HepG2 (cell line): ENCODE results near the gene PDE3A. TPM values are rescaled to one million over a fixed set of nuclear protein-coding genes. Genes with fewer than 3 reads are reported as not detected.

Experiments used
- KLF13 ChIP-seq: sonication (generic); formaldehyde crosslinking; IDR thresholded peaks from 2 replicates; pipeline ENCODE4 v1.4.0; 2020; ENCODE audit warnings: mild to moderate bottlenecking, missing genetic modification reagents
- ZNF143 ChIP-seq: sonication (generic); formaldehyde crosslinking; IDR thresholded peaks from 2 replicates; pipeline ENCODE4 v1.4.0; 2020; ENCODE audit warnings: missing genetic modification reagents
- polyA plus RNA-seq, 8 experiments: library from polyadenylated mRNA; depleted of rRNA in 3 of 8; stranded (reverse) in 7 of 8; unstranded in 1 of 8; fragments of >200 nt; fragmentation: Illumina TruSeq in 4 of 8; extraction: Trizol in 4 of 8; gene quantifications; 2 replicates each; pipeline versions ENCODE4 v1.2.1 to v1.2.3, GENCODE V29; 2011 to 2016; ENCODE audit warnings: low read depth in 4 of 8, missing spikeins in 1 of 8, mixed read lengths in 1 of 8; ENCODE audit not compliant: insufficient read depth in 1 of 8
- total RNA-seq, 5 experiments: library from RNA; depleted of rRNA; stranded (reverse); fragments of >200 nt; fragmentation: Illumina TruSeq; extraction: Trizol; gene quantifications; 2 replicates each; pipeline ENCODE4 v1.2.3, GENCODE V29; 2016; ENCODE audit warnings: low read depth in 1 of 5
- TF ChIP-seq, protein P1 (sequence below), 2 experiments: fragments of 450-650 bp in 1 of 2; sonication (generic) in 1 of 2; formaldehyde crosslinking in 1 of 2; IDR thresholded peaks; 2 replicates each; pipeline versions ENCODE4 v1.6.1 to v1.8.0; 2016 to 2022; ENCODE audit warnings: antibody characterized with exemption in 1 of 2, mild to moderate bottlenecking in 1 of 2, missing genetic modification reagents in 1 of 2

The PDE3A gene
- total and polyA plus RNA-seq, 2 of the 13 experiments (the other 11 are each of a cell fraction or from before 2014, with no cell fraction given): 0.77 to 1.5 TPM

DNA sequence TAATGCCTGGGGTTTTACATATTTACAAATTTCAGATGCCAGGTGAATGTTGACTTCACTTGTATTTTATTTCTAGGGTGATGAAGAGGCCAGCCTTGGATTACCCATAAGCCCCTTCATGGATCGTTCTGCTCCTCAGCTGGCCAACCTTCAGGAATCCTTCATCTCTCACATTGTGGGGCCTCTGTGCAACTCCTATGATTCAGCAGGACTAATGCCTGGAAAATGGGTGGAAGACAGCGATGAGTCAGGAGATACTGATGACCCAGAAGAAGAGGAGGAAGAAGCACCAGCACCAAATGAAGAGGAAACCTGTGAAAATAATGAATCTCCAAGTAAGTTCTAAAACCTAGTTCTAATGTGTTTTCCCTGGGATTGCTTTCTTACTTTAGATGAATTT is 285.5 kb downstream of the PDE3A start (continued):
- TF ChIP-seq, protein P1, sequence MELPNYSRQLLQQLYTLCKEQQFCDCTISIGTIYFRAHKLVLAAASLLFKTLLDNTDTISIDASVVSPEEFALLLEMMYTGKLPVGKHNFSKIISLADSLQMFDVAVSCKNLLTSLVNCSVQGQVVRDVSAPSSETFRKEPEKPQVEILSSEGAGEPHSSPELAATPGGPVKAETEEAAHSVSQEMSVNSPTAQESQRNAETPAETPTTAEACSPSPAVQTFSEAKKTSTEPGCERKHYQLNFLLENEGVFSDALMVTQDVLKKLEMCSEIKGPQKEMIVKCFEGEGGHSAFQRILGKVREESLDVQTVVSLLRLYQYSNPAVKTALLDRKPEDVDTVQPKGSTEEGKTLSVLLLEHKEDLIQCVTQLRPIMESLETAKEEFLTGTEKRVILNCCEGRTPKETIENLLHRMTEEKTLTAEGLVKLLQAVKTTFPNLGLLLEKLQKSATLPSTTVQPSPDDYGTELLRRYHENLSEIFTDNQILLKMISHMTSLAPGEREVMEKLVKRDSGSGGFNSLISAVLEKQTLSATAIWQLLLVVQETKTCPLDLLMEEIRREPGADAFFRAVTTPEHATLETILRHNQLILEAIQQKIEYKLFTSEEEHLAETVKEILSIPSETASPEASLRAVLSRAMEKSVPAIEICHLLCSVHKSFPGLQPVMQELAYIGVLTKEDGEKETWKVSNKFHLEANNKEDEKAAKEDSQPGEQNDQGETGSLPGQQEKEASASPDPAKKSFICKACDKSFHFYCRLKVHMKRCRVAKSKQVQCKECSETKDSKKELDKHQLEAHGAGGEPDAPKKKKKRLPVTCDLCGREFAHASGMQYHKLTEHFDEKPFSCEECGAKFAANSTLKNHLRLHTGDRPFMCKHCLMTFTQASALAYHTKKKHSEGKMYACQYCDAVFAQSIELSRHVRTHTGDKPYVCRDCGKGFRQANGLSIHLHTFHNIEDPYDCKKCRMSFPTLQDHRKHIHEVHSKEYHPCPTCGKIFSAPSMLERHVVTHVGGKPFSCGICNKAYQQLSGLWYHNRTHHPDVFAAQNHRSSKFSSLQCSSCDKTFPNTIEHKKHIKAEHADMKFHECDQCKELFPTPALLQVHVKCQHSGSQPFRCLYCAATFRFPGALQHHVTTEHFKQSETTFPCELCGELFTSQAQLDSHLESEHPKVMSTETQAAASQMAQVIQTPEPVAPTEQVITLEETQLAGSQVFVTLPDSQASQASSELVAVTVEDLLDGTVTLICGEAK (IDR thresholded peaks at IDR 0.05): no peak
- TF ChIP-seq, protein P1 (CRISPR knock-in tag; IDR thresholded peaks at IDR 0.05): no peak
- TF ChIP-seq KLF13 (CRISPR knock-in tag) (no peak), ZNF143 (CRISPR knock-in tag) (no peak)
